Hepatocyte (in vitro differentiated cells): ENCODE measurements around the gene ERI2. TPM values are rescaled to one million over a fixed set of nuclear protein-coding genes. Genes with fewer than 3 reads are reported as not detected.

Experiments
- DNase-seq: peaks from one replicate; pipeline ENCODE4 v3.0.0-alpha.2; 2016; ENCODE audit warnings: low spot score
- H2AFZ ChIP-seq: fragments of 200-600 bp; sonication (generic); 2 replicates; pipeline ENCODE4 v1.6.0; 2016; ENCODE audit warnings: antibody characterized with exemption, mild to moderate bottlenecking
- H3K27ac ChIP-seq: fragments of 200-600 bp; sonication (generic); 2 replicates; pipeline ENCODE4 v1.5.1; 2016; ENCODE audit warnings: mild to moderate bottlenecking
- H3K27me3 ChIP-seq: fragments of 200-600 bp; sonication (generic); 2 replicates; pipeline ENCODE4 v1.6.1; 2016
- H3K36me3 ChIP-seq: fragments of 200-600 bp; sonication (generic); replicated peaks from 2 replicates; pipeline ENCODE4 v1.5.1; 2016; ENCODE audit warnings: low read depth; ENCODE audit not compliant: insufficient read depth
- H3K4me1 ChIP-seq: fragments of 200-600 bp; sonication (generic); 2 replicates; pipeline ENCODE4 v1.5.1; 2016; ENCODE audit warnings: mild to moderate bottlenecking, moderate library complexity; ENCODE audit not compliant: insufficient read depth
- H3K4me2 ChIP-seq: fragments of 200-600 bp; sonication (generic); 2 replicates; pipeline ENCODE4 v1.6.0; 2016
- H3K4me3 ChIP-seq: fragments of 200-600 bp; sonication (generic); 2 replicates; pipeline ENCODE4 v1.5.1; 2016; ENCODE audit warnings: mild to moderate bottlenecking
- H3K79me2 ChIP-seq: fragments of 200-600 bp; sonication (generic); 2 replicates; pipeline ENCODE4 v1.6.0; 2017; ENCODE audit warnings: mild to moderate bottlenecking
- H3K9me2 ChIP-seq: fragments of 200-600 bp; sonication (generic); replicated peaks from 2 replicates; pipeline ENCODE4 v1.6.0; 2017; ENCODE audit warnings: mild to moderate bottlenecking; ENCODE audit not compliant: insufficient read depth
- H3K9me3 ChIP-seq: fragments of 200-600 bp; sonication (generic); 2 replicates; pipeline ENCODE4 v1.5.1; 2016; ENCODE audit warnings: low read depth, mild to moderate bottlenecking
- H4K20me1 ChIP-seq: fragments of 200-600 bp; sonication (generic); 2 replicates; pipeline ENCODE4 v1.6.0; 2016; ENCODE audit warnings: mild to moderate bottlenecking; ENCODE audit not compliant: insufficient read depth, poor library complexity, severe bottlenecking
- CTCF ChIP-seq: fragments of 200-600 bp; sonication (generic); IDR thresholded peaks from 2 replicates; pipeline ENCODE4 v1.5.1; 2016; ENCODE audit warnings: antibody characterized with exemption, mild to moderate bottlenecking; ENCODE audit not compliant: poor library complexity
- EZH2 ChIP-seq: fragments of 200-600 bp; sonication (generic); IDR thresholded peaks from 2 replicates; pipeline ENCODE4 v1.6.1; 2016; ENCODE audit warnings: antibody characterized with exemption, mild to moderate bottlenecking, borderline replicate concordance
- EZH2phosphoT487 ChIP-seq: fragments of 200-600 bp; sonication (generic); IDR thresholded peaks from one replicate; pipeline ENCODE4 v1.6.1; 2018; ENCODE audit warnings: antibody characterized with exemption, mild to moderate bottlenecking, low read depth, moderate library complexity; ENCODE audit not compliant: unreplicated experiment, severe bottlenecking
- WGBS: methylation state at CpG from one replicate; pipeline ENCODE4 v1.1.6; 2016; ENCODE audit warnings: low lambda C conversion rate; ENCODE audit errors: missing lambda C conversion rate; 5-methylcytosine and 5-hydroxymethylcytosine counted together
- polyA plus RNA-seq: library from polyadenylated mRNA; unstranded; fragments of >200 nt; fragmentation: Nextera tagmentation; extraction: Ambion mirVana; gene quantifications from 2 replicates; pipeline ENCODE4 v1.2.1, GENCODE V29; 2016
- total RNA-seq: library from RNA; depleted of rRNA; stranded (reverse); fragments of >200 nt; gene quantifications from 2 replicates; pipeline ENCODE4 v1.2.3, GENCODE V29; 2014

Gene ERI2, protein sequence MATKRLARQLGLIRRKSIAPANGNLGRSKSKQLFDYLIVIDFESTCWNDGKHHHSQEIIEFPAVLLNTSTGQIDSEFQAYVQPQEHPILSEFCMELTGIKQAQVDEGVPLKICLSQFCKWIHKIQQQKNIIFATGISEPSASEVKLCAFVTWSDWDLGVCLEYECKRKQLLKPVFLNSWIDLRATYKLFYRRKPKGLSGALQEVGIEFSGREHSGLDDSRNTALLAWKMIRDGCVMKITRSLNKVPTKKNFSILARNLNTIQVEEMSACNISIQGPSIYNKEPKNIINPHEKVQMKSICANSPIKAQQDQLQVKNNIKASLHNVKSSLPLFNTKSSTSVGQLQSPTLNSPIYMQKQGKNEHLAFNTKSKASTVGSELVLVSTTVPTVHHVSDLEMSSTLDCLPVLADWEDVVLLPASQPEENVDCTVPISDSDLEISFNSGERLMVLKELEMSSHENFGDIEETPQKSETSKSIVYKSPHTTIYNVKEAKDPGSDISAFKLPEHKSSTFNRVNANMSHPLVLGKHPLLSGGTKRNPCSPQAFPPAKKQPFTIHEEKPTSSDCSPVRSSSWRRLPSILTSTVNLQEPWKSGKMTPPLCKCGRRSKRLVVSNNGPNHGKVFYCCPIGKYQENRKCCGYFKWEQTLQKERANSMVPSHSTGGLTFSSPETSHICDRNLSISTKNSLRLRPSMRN
- 20.8 and 26.9 TPM in 2 replicates for total RNA-seq
- 6.9 and 19.1 TPM in 2 replicates for polyA plus RNA-seq

DNA sequence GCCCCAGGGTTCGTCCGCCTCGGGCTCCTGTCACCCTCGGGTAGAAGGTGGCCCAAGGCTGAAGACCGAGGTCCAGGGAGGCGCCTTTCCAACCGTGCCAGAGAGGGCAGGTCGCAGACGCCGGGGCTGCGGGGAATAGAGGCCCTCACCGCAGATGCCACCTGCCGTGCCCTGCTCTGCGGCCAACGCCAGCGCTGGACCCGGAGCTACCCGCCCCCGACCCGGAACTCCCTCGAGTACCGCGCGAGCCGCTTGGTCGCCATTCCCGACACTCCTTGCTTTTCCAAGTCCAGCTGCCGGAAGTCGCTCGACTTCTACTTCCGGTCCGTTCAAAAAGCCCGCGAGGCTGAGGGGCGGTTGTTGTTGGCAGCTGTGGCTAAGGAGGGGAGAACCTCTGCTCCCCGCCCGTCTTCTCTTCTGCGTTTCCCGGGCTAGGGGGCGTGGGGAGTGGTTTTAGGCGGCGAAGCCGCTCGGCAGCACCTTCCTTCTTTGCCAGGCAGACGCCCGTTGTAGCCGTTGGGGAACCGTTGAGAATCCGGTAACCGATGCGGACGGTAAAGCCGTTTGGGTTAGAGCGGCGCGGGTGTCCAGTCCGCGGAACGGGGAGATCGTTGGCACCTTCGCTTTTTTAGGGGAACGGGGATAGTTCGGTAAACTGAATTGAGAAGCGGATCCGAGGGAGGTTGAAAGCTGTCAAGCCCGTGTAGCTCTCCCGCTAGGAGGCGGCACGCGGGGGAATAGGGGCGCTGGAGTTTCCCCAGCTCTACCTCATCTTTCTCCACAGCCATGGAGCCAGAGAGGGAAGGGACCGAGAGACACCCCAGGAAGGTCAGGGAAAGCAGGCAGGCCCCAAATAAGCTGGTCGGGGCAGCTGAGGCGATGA lies at the start of gene ERI2, which contains the start of gene REXO5:
ERI2 (minus strand) TSS at position 305 of the 883 bp plus-strand sequence; CDS start at position 263, 42 bp downstream.
REXO5 (plus strand) TSS at position 360 of the 883 bp plus-strand sequence; CDS start at position 787, 427 bp downstream.
- Histone ChIP-seq H3K9me2 (no peaks in the 10 kb centered on the region), H3K27me3 (no peaks in the 10 kb centered on the region), H3K36me3 (no peaks in the 10 kb centered on the region), H3K4me1 (no peaks in the 10 kb centered on the region), H3K4me2 (peak within 1 kb of the TSS; percentile 83), H3K9me3 (no peaks in the 10 kb centered on the region), H3K79me2 (peaks cover 5% of the 10 kb centered on the region), H3K4me3 (peak within 1 kb of the TSS; percentile 85), H3K27ac (peak within 1 kb of the TSS; percentile 88), H4K20me1 (no peaks in the 10 kb centered on the region), H2AFZ (peak within 1 kb of the TSS; percentile 96)
- DNase-seq, result peak; percentile 95
- TF ChIP-seq CTCF (peak; percentile 54), EZH2 (no peak)
- under 1% methylated on average over 73 of the region's 74 CpGs for WGBS

- Histone ChIP-seq H3K79me2 (peaks cover 28% of the 10 kb centered on the region), H3K27me3 (no peaks in the 10 kb centered on the region), H3K9me2 (no peaks in the 10 kb centered on the region), H3K4me1 (peaks cover 37% of the 10 kb centered on the region), H3K27ac (no peak overlapping the region), H4K20me1 (no peaks in the 10 kb centered on the region), H3K4me2 (no peak overlapping the region), H3K36me3 (no peaks in the 10 kb centered on the region), H3K9me3 (no peaks in the 10 kb centered on the region), H3K4me3 (no peak overlapping the region), H2AFZ (no peak overlapping the region)
- no peak for TF ChIP-seq EZH2
- TF ChIP-seq EZH2phosphoT487, result no peak
- no peak for DNase-seq
- WGBS, result 86% methylated on average over 2 of the region's 2 CpGs
Measured at GRCh38 chr16:20854963-20855362, 48.7 kb upstream of the ERI2 start.

GRCh38 chr16:20853981-20854620 lies 47.8 kb upstream of the ERI2 start:
- no peak for TF ChIP-seq CTCF
- no peak for TF ChIP-seq EZH2phosphoT487
- TF ChIP-seq EZH2, result no peak
- DNase-seq, result no peak

More at GRCh38 chr16:20853981-20854620, 47.8 kb upstream of the ERI2 start:
- H3K4me2 ChIP-seq, result no peak overlapping the region
- peaks cover 24% of the 10 kb centered on the region for H3K79me2 ChIP-seq
- H3K27me3 ChIP-seq, result no peaks in the 10 kb centered on the region
- no peaks in the 10 kb centered on the region for H3K9me3 ChIP-seq
- no peaks in the 10 kb centered on the region for H3K9me2 ChIP-seq
- H3K36me3 ChIP-seq, result no peaks in the 10 kb centered on the region
- H3K4me1 ChIP-seq, result peaks cover 37% of the 10 kb centered on the region
- no peaks in the 10 kb centered on the region for H4K20me1 ChIP-seq
- H3K27ac ChIP-seq, result peak overlapping the region; percentile 70
- H3K4me3 ChIP-seq, result no peak overlapping the region
- 89% methylated on average over 3 of the region's 3 CpGs for WGBS
- H2AFZ ChIP-seq, result no peak overlapping the region
